Measurements from ENCODE around the gene ZFAND4.
"Not testable (repeated sequence)": the region's sequence is repeated elsewhere in the genome, so short reads cannot be mapped to it uniquely, and the experiment has no call there.

Gene ZFAND4

DNA sequence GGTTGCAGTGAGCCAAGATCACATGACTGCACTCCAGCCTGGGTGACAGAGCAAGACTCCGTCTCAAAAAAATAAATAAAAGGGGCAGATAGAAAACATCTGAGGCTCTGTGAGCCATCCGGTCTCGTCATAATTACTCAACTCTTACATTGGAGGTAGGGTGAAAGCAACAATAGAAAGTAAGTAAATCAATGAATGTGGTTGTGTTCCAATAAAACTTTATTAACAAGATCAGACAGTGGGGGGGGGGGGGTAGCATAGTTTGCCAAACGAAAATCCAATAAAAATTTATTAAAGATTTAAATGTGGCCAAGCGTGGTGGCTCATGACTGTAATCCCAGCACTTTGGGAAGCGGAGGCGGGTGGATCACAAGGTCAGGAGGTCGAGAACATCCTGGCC lies 2.8 kb upstream of the ZFAND4 start:
- Histone ChIP-seq H3K79me2 (ENCODE audit: insufficient read depth, low read depth) (no peaks in the 10 kb centered on the region), H2AFZ (ENCODE audit: low read depth) (no peak overlapping the region), H3K9ac (no peak overlapping the region), H3K4me2 (no peak overlapping the region), H3K4me3 (IDR thresholded peaks at IDR 0.05; ENCODE audit: insufficient read depth, low read depth, low read length) (no peak overlapping the region), H4K20me1 (ENCODE audit: insufficient read depth) (no peaks in the 10 kb centered on the region), H3K36me3 (ENCODE audit: insufficient read depth) (no peaks in the 10 kb centered on the region), H3K27ac (no peak overlapping the region), H3K4me1 (ENCODE audit: low read depth, poor library complexity, severe bottlenecking) (no peaks in the 10 kb centered on the region), H3K27me3 (ENCODE audit: insufficient read depth, low read depth) (no peaks in the 10 kb centered on the region)
- TF ChIP-seq, protein P1, sequence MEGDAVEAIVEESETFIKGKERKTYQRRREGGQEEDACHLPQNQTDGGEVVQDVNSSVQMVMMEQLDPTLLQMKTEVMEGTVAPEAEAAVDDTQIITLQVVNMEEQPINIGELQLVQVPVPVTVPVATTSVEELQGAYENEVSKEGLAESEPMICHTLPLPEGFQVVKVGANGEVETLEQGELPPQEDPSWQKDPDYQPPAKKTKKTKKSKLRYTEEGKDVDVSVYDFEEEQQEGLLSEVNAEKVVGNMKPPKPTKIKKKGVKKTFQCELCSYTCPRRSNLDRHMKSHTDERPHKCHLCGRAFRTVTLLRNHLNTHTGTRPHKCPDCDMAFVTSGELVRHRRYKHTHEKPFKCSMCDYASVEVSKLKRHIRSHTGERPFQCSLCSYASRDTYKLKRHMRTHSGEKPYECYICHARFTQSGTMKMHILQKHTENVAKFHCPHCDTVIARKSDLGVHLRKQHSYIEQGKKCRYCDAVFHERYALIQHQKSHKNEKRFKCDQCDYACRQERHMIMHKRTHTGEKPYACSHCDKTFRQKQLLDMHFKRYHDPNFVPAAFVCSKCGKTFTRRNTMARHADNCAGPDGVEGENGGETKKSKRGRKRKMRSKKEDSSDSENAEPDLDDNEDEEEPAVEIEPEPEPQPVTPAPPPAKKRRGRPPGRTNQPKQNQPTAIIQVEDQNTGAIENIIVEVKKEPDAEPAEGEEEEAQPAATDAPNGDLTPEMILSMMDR (conservative IDR thresholded peaks at IDR 0.05; ENCODE audit: low read depth, low read length) = no peak

DNA sequence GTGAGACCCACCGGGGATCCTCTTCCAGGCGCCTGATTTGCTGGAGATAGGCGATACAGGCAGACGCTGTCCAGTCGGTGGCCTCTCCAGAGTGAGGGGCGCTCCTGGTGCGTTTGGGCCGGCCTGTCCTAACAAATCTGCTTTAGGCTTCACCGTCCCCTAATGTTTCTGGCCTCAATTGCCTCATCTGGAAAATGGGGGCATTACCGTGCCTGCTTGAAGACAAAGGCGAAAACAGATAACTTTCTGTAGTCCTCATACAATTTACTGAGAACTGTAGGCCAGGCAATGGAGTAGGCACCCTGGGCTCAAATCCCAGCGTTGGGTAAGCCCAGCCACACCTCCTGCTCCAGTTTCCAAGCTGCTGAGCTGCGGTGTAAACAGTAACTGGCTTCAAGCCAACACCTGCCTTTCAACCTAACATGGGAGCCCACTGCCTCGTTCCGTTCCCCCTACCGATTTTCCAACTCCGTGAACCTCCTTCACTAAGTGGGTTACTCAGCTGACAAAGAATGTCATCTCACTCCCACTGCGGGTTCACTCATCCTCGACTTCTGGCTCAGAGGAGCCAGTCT lies 589 bp upstream of the ZFAND4 start:
- TF ChIP-seq, protein P1 (conservative IDR thresholded peaks at IDR 0.05; ENCODE audit: low read depth, low read length) = no peak
- H3K9ac ChIP-seq = no peak overlapping the region
- H3K4me3 ChIP-seq (IDR thresholded peaks at IDR 0.05; ENCODE audit: insufficient read depth, low read depth, low read length) = no peak overlapping the region
- H3K4me2 ChIP-seq = no peak overlapping the region
- H3K27ac ChIP-seq = no peak overlapping the region
- H3K4me1 ChIP-seq (ENCODE audit: low read depth, poor library complexity, severe bottlenecking) = no peaks in the 10 kb centered on the region
- no peaks in the 10 kb centered on the region for H4K20me1 ChIP-seq (ENCODE audit: insufficient read depth)
- no peaks in the 10 kb centered on the region for H3K27me3 ChIP-seq (ENCODE audit: insufficient read depth, low read depth)
- H3K36me3 ChIP-seq (ENCODE audit: insufficient read depth) = no peaks in the 10 kb centered on the region
- no peak overlapping the region for H2AFZ ChIP-seq (ENCODE audit: low read depth)
- no peaks in the 10 kb centered on the region for H3K79me2 ChIP-seq (ENCODE audit: insufficient read depth, low read depth)

DNA sequence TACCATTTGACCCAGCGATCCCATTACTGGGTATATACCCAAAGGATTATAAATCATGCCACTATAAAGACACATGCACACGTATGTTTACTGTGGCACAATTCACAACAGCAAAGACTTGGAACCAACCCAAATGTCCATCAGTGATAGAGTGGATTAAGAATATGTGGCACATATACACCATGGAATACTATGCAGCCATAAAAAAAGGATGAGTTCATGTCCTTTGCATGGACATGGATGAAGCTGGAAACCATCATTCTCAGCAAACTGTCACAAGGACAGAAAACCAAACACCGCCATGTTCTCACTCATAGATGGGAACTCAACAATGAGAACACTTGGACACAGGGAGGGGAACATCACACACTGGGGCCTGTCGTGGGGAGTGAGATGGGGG lies 1.3 kb downstream of the ZFAND4 start:
- H3K4me2 ChIP-seq; H3K9ac ChIP-seq; H3K79me2 ChIP-seq (ENCODE audit: insufficient read depth, low read depth); H3K36me3 ChIP-seq (ENCODE audit: insufficient read depth); H3K27me3 ChIP-seq (ENCODE audit: insufficient read depth, low read depth); H3K4me3 ChIP-seq (IDR thresholded peaks at IDR 0.05; ENCODE audit: insufficient read depth, low read depth, low read length); H3K27ac ChIP-seq; H2AFZ ChIP-seq (ENCODE audit: low read depth); H4K20me1 ChIP-seq (ENCODE audit: insufficient read depth); H3K4me1 ChIP-seq (ENCODE audit: low read depth, poor library complexity, severe bottlenecking): not testable (repeated sequence)

DNA sequence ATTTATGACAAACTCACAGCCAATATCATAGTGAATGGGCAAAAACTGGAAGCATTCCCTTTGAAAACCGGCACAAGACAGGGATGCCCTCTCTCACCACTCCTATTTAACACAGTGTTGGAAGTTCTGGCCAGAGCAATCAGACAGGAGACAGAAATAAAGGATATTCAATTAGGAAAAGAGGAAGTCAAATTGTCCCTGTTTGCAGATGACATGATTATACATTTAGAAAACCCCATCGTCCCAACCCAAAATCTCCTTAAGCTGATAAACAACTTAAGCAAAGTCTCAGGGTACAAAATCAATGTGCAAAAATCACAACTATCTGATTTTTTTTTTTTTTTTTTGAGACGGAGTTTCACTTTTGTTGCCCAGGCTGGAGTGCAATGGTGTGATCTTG lies 2.7 kb downstream of the ZFAND4 start:
- H3K9ac ChIP-seq; H4K20me1 ChIP-seq (ENCODE audit: insufficient read depth); H3K4me1 ChIP-seq (ENCODE audit: low read depth, poor library complexity, severe bottlenecking); H3K27ac ChIP-seq; H3K79me2 ChIP-seq (ENCODE audit: insufficient read depth, low read depth); H3K27me3 ChIP-seq (ENCODE audit: insufficient read depth, low read depth); H3K4me3 ChIP-seq (IDR thresholded peaks at IDR 0.05; ENCODE audit: insufficient read depth, low read depth, low read length); H3K36me3 ChIP-seq (ENCODE audit: insufficient read depth); H2AFZ ChIP-seq (ENCODE audit: low read depth); H3K4me2 ChIP-seq: not testable (repeated sequence)

DNA sequence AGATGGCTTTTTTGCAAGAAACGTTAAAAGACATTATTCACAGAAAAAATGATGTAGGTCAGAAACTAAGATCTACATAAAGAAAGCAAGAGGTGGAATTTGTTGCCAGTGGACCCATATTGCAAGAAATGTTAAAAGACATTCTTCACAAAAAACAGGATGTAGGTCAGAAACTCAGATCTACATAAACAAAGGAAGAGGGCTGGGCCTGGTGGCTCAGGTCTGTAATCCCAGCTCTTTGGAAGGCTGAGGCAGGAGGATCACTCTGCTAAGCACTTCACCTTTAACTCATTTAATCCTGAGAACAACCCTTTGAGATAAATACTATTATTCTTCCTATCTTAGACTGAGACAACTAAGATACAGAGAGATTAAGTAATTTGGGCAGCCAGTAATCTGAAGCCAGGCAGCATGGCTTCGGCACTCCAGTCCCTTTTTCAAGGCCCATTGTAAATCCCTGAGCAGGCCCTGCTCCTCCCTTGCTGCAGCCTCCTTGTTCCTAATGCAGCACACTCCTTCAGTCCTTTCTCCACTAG lies 11.6 kb downstream of the ZFAND4 start:
- Histone ChIP-seq H3K27me3 (ENCODE audit: insufficient read depth, low read depth) (no peaks in the 10 kb centered on the region), H3K4me3 (IDR thresholded peaks at IDR 0.05; ENCODE audit: insufficient read depth, low read depth, low read length) (no peak overlapping the region), H3K9ac (no peak overlapping the region), H4K20me1 (ENCODE audit: insufficient read depth) (no peaks in the 10 kb centered on the region), H3K79me2 (ENCODE audit: insufficient read depth, low read depth) (no peaks in the 10 kb centered on the region), H3K4me2 (no peak overlapping the region), H3K4me1 (ENCODE audit: low read depth, poor library complexity, severe bottlenecking) (no peaks in the 10 kb centered on the region), H2AFZ (ENCODE audit: low read depth) (no peak overlapping the region), H3K36me3 (ENCODE audit: insufficient read depth) (no peaks in the 10 kb centered on the region), H3K27ac (no peak overlapping the region)
- TF ChIP-seq, protein P1 (conservative IDR thresholded peaks at IDR 0.05; ENCODE audit: low read depth, low read length) = no peak

All from KMS-11 (cell line).